Suppressor macrophage treated with lipopolysaccharide for 4 hours (primary cell): ENCODE measurements around the gene IL17REL.

Experiments
- DNase-seq: peaks from one replicate; pipeline ENCODE4 v3.0.0-alpha.2; 2020

The IL17REL gene

GRCh38 chr22:50012211-50013181, at the start of gene IL17REL:
Gene IL17REL (minus strand): TSS chr22:50012765. CDS start chr22:50012646, 119 bp downstream.
- no peak for DNase-seq

- no peak for DNase-seq
These were observed 49.3 kb upstream of the IL17REL start for GRCh38 chr22:50061824-50062355.

GRCh38 chr22:50061141-50061823, 48.7 kb upstream of the IL17REL start:
- no peak for DNase-seq

- no peak for DNase-seq
These were observed 48.0 kb upstream of the IL17REL start for GRCh38 chr22:50060441-50061140.

- DNase-seq: no peak
These were observed 47.3 kb upstream of the IL17REL start for GRCh38 chr22:50059881-50060262.

- no peak for DNase-seq
These were observed 46.6 kb upstream of the IL17REL start for GRCh38 chr22:50058906-50059880.

- DNase-seq: no peak
These were observed 45.7 kb upstream of the IL17REL start, which contains the start of gene TTLL8 for GRCh38 chr22:50058061-50058905. Gene TTLL8 (minus strand): TSS chr22:50058298.

- no peak for DNase-seq
These were observed 44.9 kb upstream of the IL17REL start for GRCh38 chr22:50057278-50058060.

- no peak for DNase-seq
These were observed 43.8 kb upstream of the IL17REL start for GRCh38 chr22:50056214-50056972.

GRCh38 chr22:50053861-50054260, 41.3 kb upstream of the IL17REL start:
- DNase-seq: no peak

- no peak for DNase-seq
These were observed 39.4 kb upstream of the IL17REL start for GRCh38 chr22:50051930-50052329.

GRCh38 chr22:50049299-50050195, 37.0 kb upstream of the IL17REL start:
- no peak for DNase-seq

- no peak for DNase-seq
These were observed 36.3 kb upstream of the IL17REL start for GRCh38 chr22:50048836-50049235.

- no peak for DNase-seq
These were observed 35.6 kb upstream of the IL17REL start for GRCh38 chr22:50048061-50048765.

GRCh38 chr22:50047346-50047745, 34.8 kb upstream of the IL17REL start:
- no peak for DNase-seq

- DNase-seq: no peak
These were observed 34.1 kb upstream of the IL17REL start for GRCh38 chr22:50046481-50047245.

- DNase-seq: no peak
These were observed 33.5 kb upstream of the IL17REL start for GRCh38 chr22:50046019-50046415.
